ENCODE measurements around the gene PNPLA3.

DNA sequence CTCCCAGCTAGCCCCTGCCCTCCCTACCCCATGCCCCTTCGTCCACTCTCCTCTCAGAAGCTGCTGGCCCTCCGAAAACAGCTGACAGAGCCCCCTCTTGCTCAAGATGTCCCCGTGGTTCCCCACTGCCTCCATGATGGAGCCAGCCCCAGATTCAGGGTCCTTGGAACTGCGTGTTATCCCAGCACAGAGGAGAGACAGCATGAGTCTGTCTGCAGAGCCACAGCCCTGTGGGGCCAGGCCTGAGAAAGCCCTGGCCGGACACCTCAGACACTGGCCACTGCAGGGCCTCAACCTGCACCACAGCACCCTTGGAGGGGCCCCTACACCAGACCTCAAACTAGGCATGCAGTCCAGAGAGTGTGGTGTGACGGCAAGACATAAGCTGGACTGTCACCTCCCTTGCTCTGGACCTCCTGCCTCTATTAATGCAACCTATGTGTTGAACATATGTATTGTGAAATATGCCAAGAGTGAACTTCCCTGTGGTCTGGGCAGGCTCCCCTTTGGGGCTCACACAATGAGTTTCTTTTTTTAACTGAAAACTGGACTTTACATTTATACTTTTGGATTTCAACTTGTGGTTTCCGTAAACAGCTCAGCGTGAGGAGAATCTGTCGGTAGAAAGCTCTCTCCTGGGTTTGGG, 41.4 kb upstream of the PNPLA3 start:
- TF ChIP-seq POLR2AphosphoS5 (IDR thresholded peaks at IDR 0.05; ENCODE audit: low read depth, low read length) (no peak), POLR2A (IDR thresholded peaks at IDR 0.05; ENCODE audit: low read depth, low read length) (no peak)
